Muscle layer of duodenum (tissue), 2 donors: ENCODE measurements around the gene PLGRKT.

ENCODE experiments used
- H3K27ac ChIP-seq: one replicate; pipeline ENCODE4 v1.7.0; 2013; ENCODE audit warnings: mild to moderate bottlenecking, low read length
- H3K27me3 ChIP-seq: one replicate; pipeline ENCODE4 v1.7.0; 2013; ENCODE audit warnings: low read depth, mild to moderate bottlenecking, control low read depth, low read length
- H3K36me3 ChIP-seq, 2 donors: one replicate each; pipeline ENCODE4 v1.7.0; 2013; ENCODE audit warnings: low read length in 2 of 2, control low read depth in 1 of 2, mild to moderate bottlenecking in 1 of 2; ENCODE audit not compliant: insufficient read depth in 2 of 2, control insufficient read depth in 1 of 2
- H3K4me1 ChIP-seq, 2 donors: one replicate each; pipeline ENCODE4 v1.7.0; 2013; ENCODE audit warnings: low read length in 2 of 2, mild to moderate bottlenecking in 2 of 2, control low read depth in 1 of 2, moderate library complexity in 1 of 2; ENCODE audit not compliant: insufficient read depth in 2 of 2, control insufficient read depth in 1 of 2
- H3K4me3 ChIP-seq, 2 donors: one replicate each; pipeline ENCODE4 v1.7.0; 2013; ENCODE audit warnings: low read length in 2 of 2, low read depth in 1 of 2, mild to moderate bottlenecking in 1 of 2
- H3K9me3 ChIP-seq, 2 donors: one replicate each; pipeline ENCODE4 v1.7.0; 2013; ENCODE audit warnings: low read length in 2 of 2, control low read depth in 1 of 2, mild to moderate bottlenecking in 1 of 2; ENCODE audit not compliant: control insufficient read depth in 1 of 2
- donor health status: healthy.

Gene PLGRKT

GRCh38 chr9:5428794-5429528 is 8.8 kb downstream of the PLGRKT start:
- Histone ChIP-seq H3K9me3 (no peaks in the 10 kb centered on the region), H3K36me3 (peaks cover 15 to 23% of the 10 kb centered on the region in 2 donors), H3K4me1 (no peaks in the 10 kb centered on the region), H3K27ac (no peak overlapping the region), H3K27me3 (no peaks in the 10 kb centered on the region), H3K4me3 (no peak overlapping the region)

DNA sequence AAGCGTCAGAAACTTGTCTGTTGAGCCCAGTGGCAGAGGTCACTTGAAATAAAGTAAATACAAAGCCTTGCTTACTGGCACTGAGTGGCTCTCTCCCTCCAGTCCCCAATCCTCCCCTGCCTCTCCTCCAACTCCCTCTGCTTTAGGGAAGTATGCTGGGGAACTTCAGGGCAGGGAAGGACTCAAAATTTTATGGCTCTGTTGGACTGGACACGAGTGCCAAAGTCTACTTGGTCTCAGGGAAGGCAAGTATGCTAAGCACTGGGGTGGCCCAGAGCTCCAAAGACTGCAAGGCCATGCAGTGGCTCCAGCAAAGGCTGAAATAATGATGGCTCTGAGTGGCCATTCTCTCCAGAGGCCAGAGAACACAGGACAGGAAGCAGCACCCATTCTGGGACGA is 9.6 kb downstream of the PLGRKT start:
- no peaks in the 10 kb centered on the region for H3K9me3 ChIP-seq
- peaks cover 15 to 23% of the 10 kb centered on the region in 2 donors for H3K36me3 ChIP-seq
- no peak overlapping the region for H3K4me3 ChIP-seq
- H3K27me3 ChIP-seq, result no peaks in the 10 kb centered on the region
- no peaks in the 10 kb centered on the region for H3K4me1 ChIP-seq
- H3K27ac ChIP-seq, result no peak overlapping the region

GRCh38 chr9:5427005-5427404 is 10.7 kb downstream of the PLGRKT start:
- H3K4me3 ChIP-seq, result no peak overlapping the region

DNA sequence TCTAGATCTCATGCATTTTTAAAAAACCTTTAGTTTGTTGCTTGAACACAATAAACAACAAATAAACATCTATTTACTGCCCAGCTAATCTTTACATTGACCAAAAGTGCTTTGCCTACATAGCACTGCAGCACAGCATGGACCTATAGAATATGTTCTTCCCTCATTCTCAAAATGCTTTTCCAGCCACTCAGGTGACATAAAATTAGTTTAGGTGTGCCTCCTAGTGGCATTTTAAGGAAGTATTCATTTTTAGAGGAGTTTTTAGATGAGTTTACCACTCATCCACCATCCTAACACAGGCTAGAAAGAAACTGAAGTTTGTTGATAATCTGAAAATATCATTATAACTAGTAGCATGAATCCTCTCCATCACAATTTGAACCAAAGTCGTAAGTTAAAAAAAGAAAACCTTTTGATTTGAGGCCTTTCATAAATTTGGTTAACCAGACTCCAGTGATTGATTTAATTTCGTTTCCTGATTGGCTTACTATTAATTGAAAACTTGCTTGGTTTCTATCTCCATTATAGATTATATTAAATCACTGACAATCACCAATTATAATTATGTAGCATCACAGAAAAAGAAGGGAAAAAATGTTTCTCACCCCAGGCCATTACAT is 12.6 kb downstream of the PLGRKT start:
- H3K4me3 ChIP-seq, result no peak overlapping the region
- H3K36me3 ChIP-seq, result peaks cover under 1 to 17% of the 10 kb centered on the region in 2 donors
- no peaks in the 10 kb centered on the region for H3K9me3 ChIP-seq
- no peak overlapping the region for H3K27ac ChIP-seq
- H3K4me1 ChIP-seq, result no peaks in the 10 kb centered on the region
- no peaks in the 10 kb centered on the region for H3K27me3 ChIP-seq

More at GRCh38 chr9:5427005-5427404, 10.7 kb downstream of the PLGRKT start:
- no peaks in the 10 kb centered on the region for H3K27me3 ChIP-seq
- H3K36me3 ChIP-seq, result peaks cover 15 to 23% of the 10 kb centered on the region in 2 donors
- H3K9me3 ChIP-seq, result no peaks in the 10 kb centered on the region
- H3K4me1 ChIP-seq, result no peaks in the 10 kb centered on the region
- H3K27ac ChIP-seq, result no peak overlapping the region

GRCh38 chr9:5422276-5422675 is 15.4 kb downstream of the PLGRKT start:
- Histone ChIP-seq H3K9me3 (no peaks in the 10 kb centered on the region), H3K4me3 (no peak overlapping the region), H3K27ac (no peak overlapping the region), H3K27me3 (no peaks in the 10 kb centered on the region), H3K4me1 (no peaks in the 10 kb centered on the region), H3K36me3 (peaks cover 0 to 18% of the 10 kb centered on the region in 2 donors)

DNA sequence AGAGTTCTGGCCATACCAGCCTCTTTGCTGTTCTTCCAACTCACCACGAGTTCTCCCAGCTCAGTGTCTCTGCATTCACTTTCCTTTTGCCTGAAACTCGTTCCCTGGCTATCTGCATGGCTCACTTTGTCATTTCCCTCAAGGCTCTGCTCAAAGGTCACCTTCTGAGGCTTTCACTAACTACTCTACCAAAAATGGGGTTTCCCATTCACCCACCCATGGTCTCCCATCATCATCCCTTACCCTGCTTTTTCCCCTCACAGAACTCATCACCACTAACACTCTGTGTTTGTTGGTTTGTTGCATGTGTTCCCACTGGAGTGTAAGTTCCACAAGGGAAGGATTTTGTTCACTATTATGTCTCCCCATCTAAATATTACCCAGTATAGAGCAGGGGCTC is 16.6 kb downstream of the PLGRKT start:
- Histone ChIP-seq H3K9me3 (no peaks in the 10 kb centered on the region), H3K4me1 (no peaks in the 10 kb centered on the region)

GRCh38 chr9:5419987-5420386 is 17.7 kb downstream of the PLGRKT start:
- no peaks in the 10 kb centered on the region for H3K27me3 ChIP-seq
- no peaks in the 10 kb centered on the region for H3K9me3 ChIP-seq
- H3K4me1 ChIP-seq, result no peaks in the 10 kb centered on the region
- H3K27ac ChIP-seq, result no peak overlapping the region
- H3K4me3 ChIP-seq, result no peak overlapping the region
- peaks cover 0 to 18% of the 10 kb centered on the region in 2 donors for H3K36me3 ChIP-seq

More for the DNA sequence above, 16.6 kb downstream of the PLGRKT start:
- Histone ChIP-seq H3K27me3 (no peaks in the 10 kb centered on the region), H3K36me3 (peaks cover 0 to 18% of the 10 kb centered on the region in 2 donors), H3K4me3 (no peak overlapping the region), H3K27ac (no peak overlapping the region)

GRCh38 chr9:5418481-5418880 is 19.2 kb downstream of the PLGRKT start:
- Histone ChIP-seq H3K27me3 (no peaks in the 10 kb centered on the region), H3K4me3 (no peak overlapping the region), H3K27ac (no peak overlapping the region), H3K9me3 (no peaks in the 10 kb centered on the region), H3K4me1 (no peaks in the 10 kb centered on the region), H3K36me3 (peaks cover 0 to 18% of the 10 kb centered on the region in 2 donors)

DNA sequence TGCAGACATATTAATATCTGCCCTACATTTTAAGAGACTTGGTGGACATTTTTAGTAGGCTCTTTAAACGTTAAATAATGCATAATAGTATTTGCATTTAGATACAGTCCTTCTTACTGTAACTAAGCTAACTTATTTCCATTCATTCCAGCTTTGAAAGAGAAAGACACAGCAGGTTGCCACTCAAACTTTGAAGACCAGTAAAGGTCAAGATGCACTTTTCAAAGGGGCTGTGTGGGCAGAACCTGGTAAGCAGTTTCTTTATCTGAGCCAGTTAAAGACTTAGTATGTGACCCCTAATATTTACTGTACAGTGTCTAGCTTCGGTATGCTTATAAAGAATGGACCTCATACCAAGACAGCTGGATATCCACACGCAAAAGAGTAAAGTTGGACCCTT is 20.8 kb downstream of the PLGRKT start:
- H3K4me1 ChIP-seq, result no peaks in the 10 kb centered on the region
- H3K4me3 ChIP-seq, result no peak overlapping the region
- no peaks in the 10 kb centered on the region for H3K9me3 ChIP-seq
- H3K27me3 ChIP-seq, result no peaks in the 10 kb centered on the region
- H3K27ac ChIP-seq, result no peak overlapping the region
- H3K36me3 ChIP-seq, result peaks cover 0 to 18% of the 10 kb centered on the region in 2 donors

DNA sequence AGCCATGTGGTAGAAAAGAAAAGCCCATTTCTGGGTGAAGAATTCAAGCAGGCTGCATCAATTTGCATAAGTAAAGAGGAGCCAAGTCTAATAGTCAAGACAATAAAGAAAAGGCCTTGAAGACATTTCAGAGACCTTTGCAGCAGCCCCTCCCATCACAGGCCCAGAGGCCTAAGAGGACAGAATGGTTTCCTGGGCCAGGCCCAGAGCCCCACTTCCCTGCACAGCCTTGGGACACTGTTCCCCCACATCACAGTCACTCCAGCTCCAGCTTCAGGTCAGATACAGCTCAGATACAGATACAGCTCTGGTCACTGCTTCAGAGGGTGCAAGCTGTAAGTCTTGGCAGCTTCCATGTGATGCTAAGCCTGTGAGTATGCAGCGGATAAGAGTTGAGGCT is 29.1 kb downstream of the PLGRKT start:
- peaks cover 0 to 14% of the 10 kb centered on the region in 2 donors for H3K36me3 ChIP-seq
- H3K27ac ChIP-seq, result no peak overlapping the region
- H3K27me3 ChIP-seq, result no peaks in the 10 kb centered on the region
- H3K4me3 ChIP-seq, result peak overlapping the region in 1 of 2 donors; percentile 39
- H3K4me1 ChIP-seq, result no peaks in the 10 kb centered on the region
- H3K9me3 ChIP-seq, result peaks cover 0 to 18% of the 10 kb centered on the region in 2 donors

DNA sequence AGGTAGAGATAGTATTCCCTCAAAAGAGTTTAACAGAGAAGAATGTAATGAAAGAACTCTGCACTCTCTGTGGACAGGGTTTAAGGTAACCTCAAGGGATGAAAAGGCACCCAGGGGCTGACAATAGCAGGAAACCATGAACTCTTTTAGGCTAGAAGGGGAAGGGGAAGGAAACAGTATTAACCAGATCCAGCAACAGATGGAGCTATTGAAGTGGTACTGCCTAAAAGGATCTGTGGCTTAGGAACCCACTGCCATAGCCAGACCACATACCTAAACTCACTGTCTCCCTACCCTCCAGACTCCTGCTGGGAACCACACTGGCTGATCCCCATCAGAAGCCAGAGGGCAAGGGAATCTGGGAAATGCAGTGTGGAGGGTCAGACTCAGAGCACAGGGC is 35.5 kb downstream of the PLGRKT start:
- Histone ChIP-seq H3K27me3 (no peaks in the 10 kb centered on the region), H3K27ac (no peak overlapping the region), H3K4me1 (no peaks in the 10 kb centered on the region), H3K4me3 (no peak overlapping the region), H3K9me3 (no peaks in the 10 kb centered on the region), H3K36me3 (no peaks in the 10 kb centered on the region)
